HUES6 (cell line): ENCODE data around the gene DISC1.
"Not testable (repeated sequence)": the region's sequence is repeated elsewhere in the genome, so short reads cannot be mapped to it uniquely, and the experiment has no call there.

Experiments
- H3K27ac ChIP-seq: 2 replicates; pipeline ENCODE4 v1.7.0; 2013; ENCODE audit warnings: low read depth, mild to moderate bottlenecking, low read length, inconsistent platforms
- H3K27me3 ChIP-seq: 2 replicates; pipeline ENCODE4 v1.6.1; 2013; ENCODE audit warnings: low read length; ENCODE audit not compliant: control insufficient read depth, insufficient read depth
- H3K36me3 ChIP-seq: 2 replicates; pipeline ENCODE4 v1.6.1; 2013; ENCODE audit warnings: low read length; ENCODE audit not compliant: control insufficient read depth, insufficient read depth
- H3K4me1 ChIP-seq: 2 replicates; pipeline ENCODE4 v1.6.1; 2013; ENCODE audit warnings: low read length; ENCODE audit not compliant: control insufficient read depth, insufficient read depth
- H3K4me3 ChIP-seq: 2 replicates; pipeline ENCODE4 v1.5.1; 2013; ENCODE audit warnings: low read depth, low read length
- H3K9ac ChIP-seq: one replicate; pipeline ENCODE4 v1.6.1; 2013; ENCODE audit warnings: mild to moderate bottlenecking, low read length
- H3K9me3 ChIP-seq: 2 replicates; pipeline ENCODE4 v1.6.1; 2013; ENCODE audit warnings: low read depth, low read length; ENCODE audit not compliant: control insufficient read depth, insufficient read depth

DISC1 gene

DNA sequence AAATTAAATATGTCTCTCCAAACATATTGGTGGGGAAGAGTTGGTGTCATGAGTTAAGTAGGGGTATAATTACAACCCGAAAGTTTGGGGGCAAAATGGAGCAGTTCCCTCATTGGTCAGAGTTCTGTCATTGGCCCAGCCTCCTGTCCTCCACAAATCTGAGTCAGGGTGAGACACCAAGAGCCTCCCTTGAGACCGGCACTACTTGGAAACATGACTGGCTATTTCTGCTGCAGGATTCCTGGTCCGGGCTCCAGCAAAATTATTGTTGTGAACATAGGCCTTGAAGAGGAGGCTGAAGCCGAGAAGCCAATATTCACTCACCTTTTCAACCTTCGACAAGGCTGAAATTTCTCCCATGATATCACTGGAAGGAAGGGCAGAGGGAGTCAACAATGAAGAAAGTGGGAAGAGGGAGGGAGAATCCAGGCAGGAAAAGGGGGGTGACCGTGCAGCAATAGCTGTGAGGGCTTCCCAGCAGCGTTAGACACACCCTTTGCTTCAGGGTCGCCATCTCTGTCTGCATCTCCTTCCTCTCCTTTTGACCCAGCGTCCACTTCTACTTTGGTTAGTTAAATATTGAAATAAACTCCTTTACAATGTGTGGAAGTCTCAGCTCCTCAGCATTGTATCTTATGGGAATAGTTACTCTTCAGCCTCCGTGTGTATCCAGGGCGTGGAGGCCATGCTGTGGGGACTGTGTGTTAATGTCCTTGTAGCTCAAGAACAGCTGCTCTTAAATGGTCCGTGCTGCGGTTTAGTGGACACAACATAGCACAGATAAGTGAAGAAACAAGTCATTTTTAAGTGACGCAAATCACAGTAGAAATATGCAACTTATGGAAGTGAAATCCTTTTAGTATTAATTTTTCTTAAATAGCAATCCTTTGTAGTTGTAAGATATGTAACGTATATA lies 307.4 kb downstream of the DISC1 start:
- peaks cover 11% of the 10 kb centered on the region for H3K4me1 ChIP-seq
- H3K9me3 ChIP-seq, result peaks cover 14% of the 10 kb centered on the region
- H3K9ac ChIP-seq, result no peak overlapping the region
- no peak overlapping the region for H3K27ac ChIP-seq
- no peaks in the 10 kb centered on the region for H3K36me3 ChIP-seq
- no peak overlapping the region for H3K4me3 ChIP-seq
- no peaks in the 10 kb centered on the region for H3K27me3 ChIP-seq

DNA sequence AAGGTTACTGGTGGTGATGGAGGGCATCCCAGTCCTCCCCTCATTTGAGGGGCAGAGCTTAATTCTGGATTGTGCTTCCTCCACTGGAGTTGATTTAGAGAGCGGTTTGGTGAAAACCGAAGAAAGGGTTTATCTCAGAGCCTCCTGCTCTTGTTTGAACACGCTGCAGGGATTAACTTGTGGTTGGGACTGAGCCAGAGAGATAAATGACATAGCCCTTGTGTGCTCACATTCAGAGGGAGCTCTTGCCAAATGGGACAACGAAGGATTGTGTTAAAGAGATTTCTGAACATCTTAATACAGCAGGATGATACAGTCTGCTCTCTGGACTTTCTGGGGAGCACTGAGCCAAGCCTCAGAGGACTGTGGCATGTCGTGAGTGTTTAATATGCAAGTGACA lies 308.2 kb downstream of the DISC1 start:
- peaks cover 14% of the 10 kb centered on the region for H3K9me3 ChIP-seq
- no peak overlapping the region for H3K4me3 ChIP-seq
- peaks cover 3% of the 10 kb centered on the region for H3K4me1 ChIP-seq
- no peak overlapping the region for H3K27ac ChIP-seq
- H3K27me3 ChIP-seq, result no peaks in the 10 kb centered on the region
- H3K36me3 ChIP-seq, result no peaks in the 10 kb centered on the region
- no peak overlapping the region for H3K9ac ChIP-seq

DNA sequence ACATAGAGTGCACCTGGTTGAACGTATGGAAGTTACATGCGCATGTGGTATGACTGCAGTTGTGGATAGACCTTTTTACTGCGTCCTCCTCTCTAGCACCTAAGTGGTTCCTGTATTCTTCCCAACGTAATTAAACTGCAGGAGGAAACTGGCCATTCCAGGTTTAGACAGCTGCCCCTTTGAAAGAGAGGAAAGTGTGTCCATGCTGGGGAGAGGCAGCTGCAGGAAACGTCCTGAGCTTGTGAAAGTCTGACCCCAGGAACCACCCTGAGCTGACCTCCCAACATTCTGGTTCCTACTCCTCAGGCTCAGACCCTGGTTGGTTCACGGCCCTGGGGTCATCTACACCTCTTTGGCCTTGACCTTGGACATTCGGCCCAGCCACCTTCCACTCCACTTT lies 309.3 kb downstream of the DISC1 start:
- Histone ChIP-seq H3K36me3 (no peaks in the 10 kb centered on the region), H3K27ac (no peak overlapping the region), H3K4me1 (no peaks in the 10 kb centered on the region), H3K9ac (no peak overlapping the region), H3K9me3 (peaks cover 14% of the 10 kb centered on the region), H3K27me3 (no peaks in the 10 kb centered on the region), H3K4me3 (no peak overlapping the region)

DNA sequence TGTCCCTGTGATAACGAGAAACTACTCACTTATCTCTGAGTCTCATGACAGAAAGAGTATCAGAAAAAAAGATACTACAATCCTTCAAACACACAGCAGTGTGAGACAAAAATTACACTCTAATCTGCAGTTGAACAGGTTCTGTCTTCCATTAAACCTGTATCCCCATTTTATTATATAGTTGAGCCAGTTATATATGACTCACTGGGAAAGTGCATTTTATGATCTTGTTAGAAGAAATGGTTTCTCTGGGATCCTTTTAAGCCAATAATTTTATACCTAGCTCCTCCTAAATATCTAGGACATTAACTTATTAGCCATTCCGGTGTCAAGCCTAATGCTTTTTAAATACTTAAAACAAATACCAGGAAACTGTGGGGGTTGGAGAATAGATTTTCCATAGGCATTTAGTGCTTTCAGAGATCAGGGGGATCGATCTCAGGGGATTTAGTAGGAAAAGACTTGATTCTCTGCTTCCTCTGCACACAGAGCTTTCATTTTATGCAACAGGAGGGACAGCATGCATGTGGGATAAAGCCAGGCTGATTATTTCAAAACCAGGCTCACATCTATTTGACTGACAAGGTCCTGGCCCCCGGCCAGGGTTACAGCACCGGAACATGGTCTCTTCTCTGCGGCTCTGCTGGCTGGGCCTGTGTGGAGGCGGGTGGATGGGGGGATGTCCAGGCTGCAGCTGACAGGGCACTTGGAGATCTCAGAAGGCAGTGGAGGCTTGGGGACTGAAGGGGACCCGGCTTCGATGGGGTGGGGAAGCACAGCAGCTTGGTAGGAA lies 310.6 kb downstream of the DISC1 start:
- Histone ChIP-seq H3K4me3 (no peak overlapping the region), H3K27me3 (no peaks in the 10 kb centered on the region), H3K27ac (no peak overlapping the region)

DNA sequence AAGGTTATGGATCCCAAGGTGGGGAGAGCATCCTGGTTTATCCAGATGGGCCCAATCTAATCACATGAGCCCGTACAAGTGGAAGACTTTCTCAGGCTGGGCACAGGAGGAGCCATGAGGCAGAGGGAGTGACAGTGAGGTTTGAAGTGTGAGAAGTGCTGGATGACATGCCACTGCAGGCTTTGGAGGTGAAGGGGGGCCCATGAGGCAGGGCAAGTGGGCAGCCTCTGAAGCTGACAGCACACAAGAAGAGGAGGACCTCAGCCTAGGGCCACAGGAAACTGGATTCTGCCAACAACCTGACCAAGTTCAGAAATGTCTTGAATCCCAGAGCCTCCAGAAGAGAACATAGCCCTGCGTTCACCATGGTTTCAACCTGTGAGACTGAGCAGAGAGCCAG lies 311.6 kb downstream of the DISC1 start:
- no peaks in the 10 kb centered on the region for H3K4me1 ChIP-seq

More for the DNA sequence above, 310.6 kb downstream of the DISC1 start:
- Histone ChIP-seq H3K4me1 (no peaks in the 10 kb centered on the region), H3K36me3 (no peaks in the 10 kb centered on the region), H3K9me3 (peaks cover 8% of the 10 kb centered on the region), H3K9ac (no peak overlapping the region)

DNA sequence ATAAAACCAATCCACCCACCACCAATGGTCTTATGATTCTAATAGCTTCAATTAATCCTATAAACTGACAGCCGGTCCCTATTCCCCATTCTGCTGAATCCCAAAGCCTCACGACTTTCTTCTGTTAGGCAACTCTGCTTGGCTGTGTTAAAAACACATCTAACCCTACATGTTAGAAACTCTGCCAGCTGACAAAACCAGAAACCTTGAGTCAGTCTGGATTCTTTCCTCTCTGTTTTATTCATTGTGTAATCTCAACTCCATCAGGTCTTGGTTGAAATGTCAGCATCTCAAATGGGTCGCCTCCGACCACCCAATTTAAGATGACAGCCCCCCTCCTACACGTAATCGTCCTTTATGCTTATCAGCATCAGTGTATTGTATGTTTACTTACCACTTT lies 312.1 kb downstream of the DISC1 start:
- Histone ChIP-seq H3K9me3 (no peaks in the 10 kb centered on the region), H3K27ac (no peak overlapping the region), H3K36me3 (no peaks in the 10 kb centered on the region), H3K27me3 (no peaks in the 10 kb centered on the region), H3K4me1 (no peaks in the 10 kb centered on the region), H3K9ac (no peak overlapping the region), H3K4me3 (no peak overlapping the region)

More for the DNA sequence above, 311.6 kb downstream of the DISC1 start:
- no peaks in the 10 kb centered on the region for H3K9me3 ChIP-seq
- no peaks in the 10 kb centered on the region for H3K27me3 ChIP-seq
- H3K4me3 ChIP-seq, result no peak overlapping the region
- H3K36me3 ChIP-seq, result no peaks in the 10 kb centered on the region
- H3K27ac ChIP-seq, result no peak overlapping the region
- no peak overlapping the region for H3K9ac ChIP-seq

DNA sequence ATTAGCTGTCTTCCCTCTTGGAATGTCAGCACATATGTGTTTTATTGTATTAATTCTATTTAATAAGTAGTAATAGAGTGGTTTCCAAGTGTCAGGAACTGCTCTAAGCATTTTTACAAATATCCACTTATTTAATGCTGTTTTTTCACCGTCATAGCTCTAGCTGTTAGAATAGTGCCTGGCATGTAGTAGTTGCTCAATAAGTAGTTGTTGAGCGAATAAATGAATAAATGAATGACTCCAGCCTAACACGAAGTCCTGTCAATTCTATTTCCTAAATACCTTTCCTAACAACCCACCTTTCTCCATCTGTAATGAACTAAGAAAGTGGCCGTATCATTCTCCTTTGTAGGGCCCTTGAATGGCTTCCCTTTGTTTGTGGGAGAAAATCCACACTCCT lies 312.5 kb downstream of the DISC1 start:
- no peaks in the 10 kb centered on the region for H3K36me3 ChIP-seq
- H3K4me1 ChIP-seq, result no peaks in the 10 kb centered on the region
- H3K9ac ChIP-seq, result no peak overlapping the region
- H3K4me3 ChIP-seq, result no peak overlapping the region
- no peaks in the 10 kb centered on the region for H3K9me3 ChIP-seq
- no peak overlapping the region for H3K27ac ChIP-seq
- H3K27me3 ChIP-seq, result no peaks in the 10 kb centered on the region

DNA sequence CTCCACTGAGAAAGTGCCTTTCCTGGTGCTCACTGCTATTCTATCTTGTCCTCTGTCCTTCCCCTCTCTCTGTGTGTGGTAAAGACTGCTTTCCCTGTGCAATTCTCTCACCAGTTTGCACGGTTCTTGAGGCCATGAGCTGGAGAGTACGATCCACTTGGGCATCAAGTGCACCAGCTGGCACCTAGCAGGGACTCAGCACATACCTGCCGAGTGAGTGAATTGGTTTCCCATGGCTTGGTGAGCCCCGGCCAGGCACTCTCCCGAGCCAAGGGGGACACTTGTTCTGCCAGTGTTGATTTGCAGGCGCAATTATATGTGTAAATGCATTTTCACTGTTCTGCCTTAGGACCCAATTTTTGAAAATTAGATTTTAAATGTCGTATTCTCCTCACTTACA lies 313.5 kb downstream of the DISC1 start:
- Histone ChIP-seq H3K4me1 (no peaks in the 10 kb centered on the region), H3K27me3 (no peaks in the 10 kb centered on the region), H3K9ac (no peak overlapping the region), H3K9me3 (no peaks in the 10 kb centered on the region), H3K36me3 (no peaks in the 10 kb centered on the region), H3K27ac (no peak overlapping the region), H3K4me3 (no peak overlapping the region)

DNA sequence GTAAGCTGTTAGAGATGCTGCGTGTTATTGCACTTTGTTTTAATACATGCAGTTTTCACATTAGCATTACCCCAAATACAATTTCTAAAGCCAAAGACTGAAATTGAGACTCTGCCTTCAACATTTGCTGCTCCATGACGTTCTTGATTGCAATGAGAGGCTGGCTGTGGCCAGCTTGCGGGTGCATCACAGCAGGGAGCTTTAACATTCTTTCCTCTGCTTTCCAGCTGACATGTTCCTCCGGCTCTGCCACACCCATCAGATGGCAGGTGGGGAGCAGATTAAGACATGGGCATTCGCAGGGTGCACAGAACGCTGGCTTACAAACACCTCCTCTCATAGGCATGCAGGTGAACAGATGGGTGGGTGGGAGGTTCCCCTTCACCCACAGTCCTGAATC lies 314.1 kb downstream of the DISC1 start:
- H3K9ac ChIP-seq, result peak overlapping the region; percentile 6
- no peaks in the 10 kb centered on the region for H3K4me1 ChIP-seq
- H3K27ac ChIP-seq, result no peak overlapping the region
- H3K4me3 ChIP-seq, result no peak overlapping the region
- no peaks in the 10 kb centered on the region for H3K27me3 ChIP-seq
- no peaks in the 10 kb centered on the region for H3K36me3 ChIP-seq
- H3K9me3 ChIP-seq, result no peaks in the 10 kb centered on the region

DNA sequence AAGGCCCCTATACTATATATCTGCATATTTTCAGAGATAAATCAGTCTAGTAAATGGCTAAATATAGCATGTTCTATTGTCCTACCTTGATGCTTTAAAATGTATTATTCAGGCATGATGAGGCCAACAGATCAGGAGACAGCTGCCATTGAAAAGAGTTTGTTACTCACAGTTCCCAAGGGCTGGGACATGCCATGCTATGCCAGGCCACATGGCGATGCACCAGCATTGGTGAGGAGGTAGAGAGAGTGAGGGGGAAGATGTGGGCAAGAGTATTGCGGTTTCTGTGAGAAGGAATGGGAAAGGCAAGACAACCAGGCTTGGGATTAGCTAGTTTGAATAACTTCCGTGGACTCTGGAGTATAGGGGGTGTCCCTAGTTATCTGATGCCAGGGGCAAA lies 316.5 kb downstream of the DISC1 start:
- no peaks in the 10 kb centered on the region for H3K36me3 ChIP-seq
- H3K27ac ChIP-seq, result no peak overlapping the region
- H3K9me3 ChIP-seq, result no peaks in the 10 kb centered on the region
- H3K4me3 ChIP-seq, result no peak overlapping the region
- no peaks in the 10 kb centered on the region for H3K4me1 ChIP-seq
- H3K9ac ChIP-seq, result no peak overlapping the region
- H3K27me3 ChIP-seq, result no peaks in the 10 kb centered on the region

DNA sequence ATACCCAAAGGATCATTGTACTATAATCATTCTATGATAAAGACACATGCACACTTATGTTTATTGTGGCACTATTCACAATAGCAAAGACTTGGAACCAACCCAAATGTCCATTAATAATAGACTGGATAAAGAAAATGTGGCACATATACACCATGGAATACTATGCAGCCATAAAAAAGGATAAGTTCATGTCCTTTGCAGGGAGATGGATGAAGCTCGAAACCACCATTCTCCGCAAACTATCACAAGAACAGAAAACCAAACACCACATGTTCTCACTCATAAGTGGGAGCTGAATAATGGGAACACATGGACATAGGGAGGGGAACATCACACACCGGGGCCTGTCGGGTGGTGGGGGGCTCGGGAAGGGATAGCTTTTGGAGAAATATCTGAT lies 321.5 kb downstream of the DISC1 start:
- not testable (repeated sequence) for H3K27me3 ChIP-seq, H3K36me3 ChIP-seq, H3K9me3 ChIP-seq, H3K4me3 ChIP-seq, H3K9ac ChIP-seq, H3K4me1 ChIP-seq, H3K27ac ChIP-seq
